Naive thymus-derived CD8-positive, alpha-beta T cell (primary cell): Measurements from ENCODE around the gene SCFD2. TPM values are rescaled to one million over a fixed set of nuclear protein-coding genes. Genes with fewer than 3 reads are reported as not detected.

ENCODE experiments used
- polyA plus RNA-seq, 3 donors: library from polyadenylated mRNA; unstranded; fragments of 300-500 nt; fragmentation: Illumina TruSeq; gene quantifications; one replicate each; pipeline ENCODE4 v1.2.3, GENCODE V29; 2021
- total RNA-seq, 8 experiments: library from RNA in 2 of 8; stranded (reverse) in 2 of 8; gene quantifications; one replicate each; pipeline ENCODE4 v1.2.3 and lab custom pipeline; 2021 to 2026

Gene SCFD2
- total and polyA plus RNA-seq, 5 experiments from 2014 or later: 14.3 to 21.7 (median 17.2) TPM

Other genes starting within 250 kb of the SCFD2 start
- gene FIP1L1, start 11.6 kb upstream of the SCFD2 start, total RNA-seq: 10 to 100 TPM; 88.0 to 91.7 TPM
- 10 to 100 TPM; 55.3 to 72.2 (median 65.7) TPM for gene FIP1L1, start 11.6 kb upstream of the SCFD2 start, polyA plus RNA-seq
- not detected for gene LNX1, start 225.4 kb upstream of the SCFD2 start, total RNA-seq
- under 1 TPM; 0.32 to 0.52 (median 0.43) TPM for gene LNX1, start 225.4 kb upstream of the SCFD2 start, polyA plus RNA-seq